Smooth muscle cell (in vitro differentiated cells): ENCODE data around the gene ITPK1. TPM values are rescaled to one million over a fixed set of nuclear protein-coding genes. Genes with fewer than 3 reads are reported as not detected.

Experiments
- DNase-seq: peaks from one replicate; lab custom pipeline; 2025; ENCODE audit not compliant: unreplicated experiment; lab: John Stamatoyannopoulos, UW
- H2AFZ ChIP-seq: fragments of 200-600 bp; sonication (generic); 2 replicates; pipeline ENCODE4 v1.6.0; 2016; ENCODE audit warnings: antibody characterized with exemption, low read depth, mild to moderate bottlenecking
- H3F3A ChIP-seq: fragments of 200-600 bp; sonication (generic); 2 replicates; pipeline ENCODE4 v1.6.0; 2017; ENCODE audit warnings: antibody characterized with exemption, low read depth
- H3K27ac ChIP-seq: fragments of 200-600 bp; sonication (generic); 2 replicates; pipeline ENCODE4 v1.5.1; 2016; ENCODE audit warnings: low read depth, mild to moderate bottlenecking
- H3K27me3 ChIP-seq: fragments of 200-600 bp; sonication (generic); 2 replicates; pipeline ENCODE4 v1.6.1; 2016; ENCODE audit warnings: low read depth, mild to moderate bottlenecking
- H3K36me3 ChIP-seq: fragments of 200-600 bp; sonication (generic); 2 replicates; pipeline ENCODE4 v1.5.1; 2016; ENCODE audit warnings: low read depth
- H3K4me1 ChIP-seq: fragments of 200-600 bp; sonication (generic); 2 replicates; pipeline ENCODE4 v1.5.1; 2016; ENCODE audit warnings: low read depth
- H3K4me2 ChIP-seq: fragments of 200-600 bp; sonication (generic); 2 replicates; pipeline ENCODE4 v1.6.0; 2016; ENCODE audit warnings: mild to moderate bottlenecking
- H3K4me3 ChIP-seq: fragments of 200-600 bp; sonication (generic); 2 replicates; pipeline ENCODE4 v1.5.1; 2016; ENCODE audit warnings: mild to moderate bottlenecking
- H3K79me2 ChIP-seq: fragments of 200-600 bp; sonication (generic); 2 replicates; pipeline ENCODE4 v1.6.0; 2016; ENCODE audit warnings: low read depth, mild to moderate bottlenecking
- H3K9ac ChIP-seq: fragments of 200-600 bp; sonication (generic); 2 replicates; pipeline ENCODE4 v1.6.0; 2016; ENCODE audit warnings: low read depth
- H3K9me3 ChIP-seq: fragments of 200-600 bp; sonication (generic); replicated peaks from 2 replicates; pipeline ENCODE4 v1.5.1; 2016; ENCODE audit warnings: low read depth
- H4K20me1 ChIP-seq: fragments of 200-600 bp; sonication (generic); 2 replicates; pipeline ENCODE4 v1.6.0; 2016; ENCODE audit warnings: low read depth
- WGBS: methylation state at CpG from one replicate; pipeline ENCODE4 v1.1.7; 2016; ENCODE audit warnings: low lambda C conversion rate; 5-methylcytosine and 5-hydroxymethylcytosine counted together
- polyA plus RNA-seq: library from polyadenylated mRNA; unstranded; fragments of >200 nt; fragmentation: Nextera tagmentation; extraction: Ambion mirVana; gene quantifications from 2 replicates; pipeline ENCODE4 v1.2.1, GENCODE V29; 2016
- total RNA-seq: library from RNA; depleted of rRNA; stranded (reverse); fragments of >200 nt; gene quantifications from 2 replicates; pipeline ENCODE4 v1.2.3, GENCODE V29; 2014
- TF ChIP-seq, protein P1 (sequence below): fragments of 200-600 bp; sonication (generic); IDR thresholded peaks from 2 replicates; pipeline ENCODE4 v1.5.1; 2017; ENCODE audit warnings: borderline replicate concordance, mild to moderate bottlenecking, antibody characterized with exemption; ENCODE audit not compliant: insufficient read depth, poor library complexity, severe bottlenecking

The ITPK1 gene
- total and polyA plus RNA-seq, 2 experiments from 2014 or later = 9.2 to 14.2 TPM

GRCh38 chr14:93051600-93052546, 63.9 kb downstream of the ITPK1 start:
- TF ChIP-seq, protein P1, sequence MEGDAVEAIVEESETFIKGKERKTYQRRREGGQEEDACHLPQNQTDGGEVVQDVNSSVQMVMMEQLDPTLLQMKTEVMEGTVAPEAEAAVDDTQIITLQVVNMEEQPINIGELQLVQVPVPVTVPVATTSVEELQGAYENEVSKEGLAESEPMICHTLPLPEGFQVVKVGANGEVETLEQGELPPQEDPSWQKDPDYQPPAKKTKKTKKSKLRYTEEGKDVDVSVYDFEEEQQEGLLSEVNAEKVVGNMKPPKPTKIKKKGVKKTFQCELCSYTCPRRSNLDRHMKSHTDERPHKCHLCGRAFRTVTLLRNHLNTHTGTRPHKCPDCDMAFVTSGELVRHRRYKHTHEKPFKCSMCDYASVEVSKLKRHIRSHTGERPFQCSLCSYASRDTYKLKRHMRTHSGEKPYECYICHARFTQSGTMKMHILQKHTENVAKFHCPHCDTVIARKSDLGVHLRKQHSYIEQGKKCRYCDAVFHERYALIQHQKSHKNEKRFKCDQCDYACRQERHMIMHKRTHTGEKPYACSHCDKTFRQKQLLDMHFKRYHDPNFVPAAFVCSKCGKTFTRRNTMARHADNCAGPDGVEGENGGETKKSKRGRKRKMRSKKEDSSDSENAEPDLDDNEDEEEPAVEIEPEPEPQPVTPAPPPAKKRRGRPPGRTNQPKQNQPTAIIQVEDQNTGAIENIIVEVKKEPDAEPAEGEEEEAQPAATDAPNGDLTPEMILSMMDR = no peak
- Histone ChIP-seq H3K27ac (no peak overlapping the region), H2AFZ (no peak overlapping the region), H3K4me3 (no peak overlapping the region), H3K79me2 (no peaks in the 10 kb centered on the region), H3K4me2 (no peak overlapping the region), H4K20me1 (peaks cover 27% of the 10 kb centered on the region), H3F3A (no peaks in the 10 kb centered on the region), H3K36me3 (no peaks in the 10 kb centered on the region), H3K27me3 (no peaks in the 10 kb centered on the region), H3K4me1 (peaks cover 9% of the 10 kb centered on the region), H3K9ac (no peak overlapping the region), H3K9me3 (no peaks in the 10 kb centered on the region)
- 83% methylated on average over 9 of the region's 9 CpGs for WGBS
- DNase-seq = no peak

- H3K36me3 ChIP-seq = no peaks in the 10 kb centered on the region
- H2AFZ ChIP-seq = no peak overlapping the region
- TF ChIP-seq, protein P1 = no peak
- H3K4me3 ChIP-seq = no peak overlapping the region
- peaks cover 13% of the 10 kb centered on the region for H3K4me1 ChIP-seq
- DNase-seq = no peak
- H3K27ac ChIP-seq = no peak overlapping the region
- H3K4me2 ChIP-seq = no peak overlapping the region
- no peaks in the 10 kb centered on the region for H3K9me3 ChIP-seq
- WGBS = 96% methylated on average over 12 of the region's 12 CpGs
- H3K27me3 ChIP-seq = no peaks in the 10 kb centered on the region
- no peak overlapping the region for H3K9ac ChIP-seq
- H4K20me1 ChIP-seq = peaks cover 29% of the 10 kb centered on the region
- H3F3A ChIP-seq = peaks cover 1% of the 10 kb centered on the region
- H3K79me2 ChIP-seq = no peaks in the 10 kb centered on the region
Measured at GRCh38 chr14:93050761-93051160, 65.0 kb downstream of the ITPK1 start.

DNA sequence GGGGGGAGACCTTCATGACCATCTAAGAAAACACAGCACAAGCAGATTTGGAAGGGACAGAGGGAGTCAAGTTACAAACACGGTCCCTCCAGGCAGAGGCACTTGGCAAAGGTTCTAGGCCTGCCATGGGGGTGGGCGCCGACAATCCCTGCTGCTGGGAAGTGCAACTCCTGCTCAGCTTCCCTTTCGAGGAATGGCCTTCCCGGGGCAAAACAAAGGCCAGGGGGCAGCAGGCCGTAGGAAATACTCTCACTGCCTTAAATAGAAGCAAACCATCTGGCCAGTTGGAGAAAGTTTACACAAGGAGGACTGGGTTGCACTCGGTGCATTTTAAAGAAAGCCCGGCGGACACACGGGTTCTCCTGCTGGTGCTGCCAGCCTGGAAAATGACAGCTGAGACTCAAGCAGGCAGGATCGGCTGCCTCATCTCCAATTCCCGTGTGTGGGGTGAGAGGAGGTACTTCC, 65.8 kb downstream of the ITPK1 start:
- H3K79me2 ChIP-seq = no peaks in the 10 kb centered on the region
- no peaks in the 10 kb centered on the region for H3K36me3 ChIP-seq
- TF ChIP-seq, protein P1 = no peak
- H4K20me1 ChIP-seq = peaks cover 38% of the 10 kb centered on the region
- no peak overlapping the region for H2AFZ ChIP-seq
- no peaks in the 10 kb centered on the region for H3K9me3 ChIP-seq
- no peak for DNase-seq
- H3K27ac ChIP-seq = no peak overlapping the region
- WGBS = 60% methylated on average over 12 of the region's 12 CpGs
- peaks cover 6% of the 10 kb centered on the region for H3F3A ChIP-seq
- H3K9ac ChIP-seq = no peak overlapping the region
- H3K27me3 ChIP-seq = no peaks in the 10 kb centered on the region
- peaks cover 22% of the 10 kb centered on the region for H3K4me1 ChIP-seq
- no peak overlapping the region for H3K4me2 ChIP-seq
- H3K4me3 ChIP-seq = no peak overlapping the region
